Activated CD4-positive, CD25-positive, alpha-beta regulatory T cell treated with anti-CD3 and anti-CD28 coated beads, Interleukin-2, amount 50 U/mL, for 72 hours (primary cell): Measurements from ENCODE around the gene LYPD5.
"Not testable (repeated sequence)": the region's sequence is repeated elsewhere in the genome, so short reads cannot be mapped to it uniquely, and the experiment has no call there.

Source experiments
- DNase-seq: peaks from one replicate; pipeline ENCODE4 v3.0.0; 2021

The LYPD5 gene

DNA sequence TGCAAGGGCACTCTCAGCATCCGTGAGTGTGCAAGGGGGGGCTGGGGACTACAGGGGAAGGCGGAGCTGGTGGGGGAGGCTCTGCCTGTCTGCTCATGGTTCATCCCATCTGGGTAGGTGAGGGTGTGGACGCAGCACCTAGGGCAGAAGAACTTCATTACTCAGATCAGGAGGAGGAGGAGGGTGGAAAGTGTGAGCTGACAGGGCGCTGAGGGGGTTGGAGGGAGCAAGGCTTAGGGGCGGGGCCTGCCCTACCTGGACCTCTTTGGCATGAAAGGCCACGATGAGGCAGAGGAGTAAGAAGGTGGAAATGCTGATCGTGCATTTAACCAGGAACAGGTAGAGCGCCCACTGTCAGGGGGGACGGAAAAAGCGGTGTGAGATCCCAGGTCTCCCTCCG, 26.0 kb downstream of the LYPD5 start:
- DNase-seq = peak; percentile 37

DNA sequence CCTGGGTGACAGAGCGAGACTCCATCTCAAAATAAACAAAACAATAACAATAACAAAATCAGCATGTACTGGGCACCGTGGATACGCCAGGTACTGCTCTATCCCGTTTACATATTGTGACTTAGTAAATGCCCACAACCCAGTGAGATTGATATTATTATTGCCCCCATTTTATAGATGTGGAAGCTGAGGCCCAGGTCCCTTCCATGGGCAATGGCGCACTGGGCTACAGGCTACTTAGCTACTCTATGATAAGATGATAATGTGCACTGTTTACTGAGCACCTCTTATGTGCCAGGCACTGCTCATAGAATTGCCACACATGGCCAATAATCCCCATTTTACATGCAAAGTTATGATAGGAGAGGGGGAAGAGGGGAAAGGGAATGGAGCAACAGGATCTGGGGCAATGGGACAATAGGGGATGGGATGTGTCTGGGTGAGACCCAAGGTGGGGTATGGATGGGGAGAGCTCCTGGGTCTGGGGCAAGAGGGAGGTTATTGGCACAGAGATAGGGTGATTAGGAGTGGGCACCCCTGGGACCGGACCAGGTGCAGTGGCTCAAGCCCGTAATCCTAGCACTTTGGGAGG, 26.9 kb downstream of the LYPD5 start:
- no peak for DNase-seq

DNA sequence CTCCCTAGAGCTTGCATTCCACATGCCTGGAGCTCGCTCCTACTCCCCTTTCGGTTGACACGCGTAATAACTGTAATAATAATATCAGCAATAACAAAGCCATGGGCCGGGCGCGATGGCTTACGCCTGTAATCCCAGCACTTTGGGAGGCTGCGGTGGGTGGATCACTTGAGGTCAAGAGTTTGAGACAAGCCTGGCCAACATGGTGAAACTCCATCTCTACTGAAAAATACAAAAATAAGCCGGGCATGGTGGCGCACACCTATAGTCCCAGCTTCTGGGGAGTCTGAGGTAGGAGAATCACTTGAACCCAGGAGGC, 27.3 kb downstream of the LYPD5 start:
- DNase-seq = not testable (repeated sequence)

DNA sequence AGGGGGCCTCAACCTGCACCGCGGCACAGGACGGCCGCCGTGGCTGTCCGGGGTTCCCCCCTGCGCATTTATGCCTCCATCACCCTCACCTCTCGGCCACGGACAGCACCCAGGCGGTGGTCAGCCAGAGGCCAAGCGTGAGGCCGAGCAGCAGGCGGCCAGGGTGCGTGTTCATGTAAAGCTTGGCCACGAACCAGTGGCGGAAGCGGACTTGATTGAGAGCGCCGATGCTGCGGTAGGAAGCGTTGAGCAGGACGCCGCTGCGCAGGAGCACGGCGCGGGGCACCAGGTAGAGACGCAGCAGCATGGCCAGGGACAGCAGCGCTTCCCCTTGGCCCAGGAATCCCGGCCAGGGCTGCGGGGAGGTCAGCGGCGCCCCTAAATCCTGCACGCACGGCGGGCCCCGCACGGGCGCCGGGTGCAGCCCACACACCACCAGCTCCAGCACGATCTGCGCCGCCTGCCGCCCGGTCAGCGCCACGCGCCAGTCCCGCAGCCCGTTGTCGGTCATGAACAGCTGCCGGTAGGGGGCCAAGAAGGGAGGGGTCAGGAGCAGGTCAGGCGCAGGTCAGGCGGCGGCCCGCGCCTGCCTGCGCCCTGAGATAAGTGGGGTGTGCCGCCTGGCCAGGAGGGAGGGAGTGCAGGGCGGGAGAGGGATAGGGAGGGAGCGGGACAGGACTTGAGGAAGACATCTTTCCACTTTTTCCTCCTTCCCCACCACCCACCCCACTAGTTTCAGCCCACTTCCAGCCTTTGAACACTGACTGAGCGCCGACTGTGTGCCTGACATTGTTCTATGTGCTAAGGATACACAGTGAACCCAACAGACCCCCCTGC, 27.9 kb downstream of the LYPD5 start:
- DNase-seq = no peak

DNA sequence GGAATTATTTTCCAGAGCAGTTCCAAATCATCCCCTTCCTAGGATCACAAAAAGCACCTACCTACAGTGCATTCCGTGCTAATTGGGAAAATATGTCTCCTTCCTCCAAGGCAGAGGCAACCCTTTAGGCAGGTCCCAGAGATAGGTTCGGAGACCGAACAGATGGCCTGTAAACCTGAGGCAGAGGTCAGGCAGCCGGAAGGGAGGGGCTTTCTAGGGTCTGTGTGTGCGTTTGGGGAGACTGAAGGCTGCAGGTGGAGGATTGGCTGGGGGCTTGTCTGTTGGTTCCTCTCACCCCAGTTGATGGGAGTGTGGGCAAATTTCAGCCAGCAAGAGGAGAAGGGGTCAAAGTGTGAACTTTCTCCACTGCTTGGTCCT, 28.5 kb downstream of the LYPD5 start:
- DNase-seq = no peak

- DNase-seq = no peak
These were observed 33.0 kb downstream of the LYPD5 start for GRCh38 chr19:43769256-43769655.

GRCh38 chr19:43768273-43769050, 33.8 kb downstream of the LYPD5 start:
- DNase-seq = no peak

- no peak for DNase-seq
These were observed 34.4 kb downstream of the LYPD5 start for GRCh38 chr19:43767818-43768217.

GRCh38 chr19:43767316-43767715, 34.9 kb downstream of the LYPD5 start:
- no peak for DNase-seq

GRCh38 chr19:43766755-43767043, 35.5 kb downstream of the LYPD5 start:
- no peak for DNase-seq

- DNase-seq = peak; percentile 74
These were observed 37.0 kb downstream of the LYPD5 start for GRCh38 chr19:43765109-43765876.

DNA sequence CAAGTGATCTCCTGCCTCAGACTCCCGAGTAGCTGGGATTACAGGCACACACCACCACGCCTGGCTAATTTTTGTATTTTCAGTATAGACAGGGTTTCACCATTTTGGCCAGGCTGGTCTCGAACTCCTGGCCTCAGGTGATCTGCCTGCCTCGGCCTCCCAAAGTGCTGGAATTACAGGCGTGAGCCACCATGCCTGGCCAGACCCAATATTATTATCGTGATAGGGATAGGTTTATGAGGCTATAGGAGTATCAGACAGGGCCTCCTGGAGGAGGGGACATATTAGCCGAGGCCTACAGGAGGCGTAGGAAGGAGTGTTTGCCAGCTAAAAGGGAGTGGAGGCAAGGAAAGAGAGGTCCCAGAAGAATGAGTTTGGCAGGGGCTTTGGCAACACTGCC, 37.6 kb downstream of the LYPD5 start:
- DNase-seq = not testable (repeated sequence)

GRCh38 chr19:43763473-43763939, 38.7 kb downstream of the LYPD5 start:
- DNase-seq = no peak

DNA sequence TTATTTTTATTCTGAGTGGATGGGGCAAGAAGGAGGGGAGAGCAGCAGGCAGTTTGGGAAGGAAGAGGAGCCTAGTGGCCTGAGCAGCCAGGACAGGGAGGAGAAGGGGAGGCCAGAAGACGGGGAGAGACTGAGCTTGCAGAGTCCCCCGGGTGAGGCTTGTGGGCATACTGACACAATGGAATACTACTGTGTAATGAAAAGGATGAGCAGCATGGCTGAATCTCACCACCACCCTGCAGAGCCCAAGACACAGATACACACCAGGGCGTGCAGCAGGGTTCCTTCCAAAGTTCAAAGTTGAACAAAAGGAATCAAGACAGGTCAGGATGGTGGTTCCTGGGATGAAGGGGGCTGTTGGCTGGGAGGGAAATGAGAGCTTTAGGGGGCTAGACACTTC, 39.4 kb downstream of the LYPD5 start:
- DNase-seq = no peak

- no peak for DNase-seq
These were observed 41.3 kb downstream of the LYPD5 start for GRCh38 chr19:43760941-43761340.

DNA sequence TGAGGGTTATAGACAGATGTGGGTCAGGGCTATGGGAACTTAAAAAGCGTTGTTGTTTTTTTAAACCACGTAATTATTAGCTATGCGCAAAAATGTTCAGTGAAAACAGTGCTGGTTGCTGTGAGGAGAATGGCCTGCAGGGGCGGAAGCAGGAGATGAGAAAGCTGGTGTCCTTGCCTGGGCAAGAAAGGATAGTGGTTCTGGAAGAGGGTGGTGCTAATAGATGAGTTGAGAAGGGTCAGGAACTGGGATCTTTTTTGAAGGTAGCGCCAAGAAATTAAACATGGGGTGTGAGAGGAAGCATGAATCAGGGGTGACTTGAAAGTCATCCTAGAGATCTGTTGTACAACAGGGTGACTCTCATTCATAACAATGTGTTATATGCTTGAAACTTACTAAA, 42.7 kb downstream of the LYPD5 start:
- DNase-seq = no peak

GRCh38 chr19:43755256-43755801, 46.9 kb downstream of the LYPD5 start:
- DNase-seq = peak; percentile 80

- peak; percentile 99 for DNase-seq
These were observed 47.6 kb downstream of the LYPD5 start, which contains the start of gene SMG9 for GRCh38 chr19:43754503-43755255. Gene SMG9 (minus strand): TSS chr19:43754962. CDS start chr19:43750741, 4,221 bp downstream.

GRCh38 chr19:43754253-43754502, 48.1 kb downstream of the LYPD5 start:
- DNase-seq = no peak

GRCh38 chr19:43752287-43752875, 49.9 kb downstream of the LYPD5 start:
- no peak for DNase-seq

DNA sequence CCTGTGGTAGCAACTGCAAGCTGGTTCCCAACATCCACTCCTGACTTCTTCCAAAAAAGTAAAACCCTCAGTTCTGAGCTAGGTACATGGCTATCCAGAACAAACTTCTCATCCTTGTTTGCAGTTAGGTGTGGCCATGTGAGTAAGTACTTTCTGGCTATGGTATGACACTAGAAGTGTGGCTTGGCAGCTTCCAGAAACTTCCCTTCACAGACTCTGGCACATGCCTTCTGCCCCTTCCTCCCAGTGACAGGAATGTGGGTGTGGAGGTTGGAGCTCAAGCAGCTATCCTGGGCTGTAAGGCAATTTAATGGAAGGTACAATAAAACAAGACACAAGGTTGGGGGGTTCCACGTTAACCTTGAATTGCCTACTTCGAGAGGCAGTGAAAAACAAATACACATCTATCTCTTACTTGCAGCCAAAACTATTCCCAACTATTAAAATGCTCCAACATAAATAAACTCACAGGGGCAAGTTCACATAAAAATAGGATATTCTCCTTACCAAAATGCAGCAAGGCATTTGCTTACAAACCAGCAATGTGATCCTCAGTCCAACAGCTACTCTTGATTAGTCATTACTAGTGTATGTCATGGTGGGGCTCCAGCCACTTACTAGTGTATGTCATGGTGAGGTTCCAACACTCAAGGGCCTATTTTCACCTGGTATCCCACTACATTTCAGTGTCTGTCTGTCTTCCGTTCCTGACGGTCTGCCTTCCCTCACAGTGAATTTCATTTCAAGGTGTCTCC, 50.6 kb downstream of the LYPD5 start:
- no peak for DNase-seq
